ENCODE data around the gene PTPA.

PTPA gene

GRCh38 chr9:129080298-129080600 lies 31.0 kb upstream of the PTPA start:
- peak overlapping the region; percentile 51 for H3K4me3 ChIP-seq (ENCODE audit: low read depth, low read length)
- no peak for DNase-seq (ENCODE audit: low read depth)
- no peak for TF ChIP-seq MYC (IDR thresholded peaks at IDR 0.05; ENCODE audit: low read depth, low read length)
- no peak for TF ChIP-seq CTCF (IDR thresholded peaks at IDR 0.05; ENCODE audit: low read depth, low read length)
- TF ChIP-seq POLR2A (IDR thresholded peaks at IDR 0.05; ENCODE audit: extremely low read depth, insufficient read length): no peak
- no peak for TF ChIP-seq MAX (IDR thresholded peaks at IDR 0.05; ENCODE audit: low read depth, low read length)

- DNase-seq (ENCODE audit: low read depth): peak; percentile 99
- H3K4me3 ChIP-seq (ENCODE audit: low read depth, low read length): peak within 1 kb of the TSS; percentile 85
- TF ChIP-seq MAX (IDR thresholded peaks at IDR 0.05; ENCODE audit: low read depth, low read length) (peak; percentile 34; the same call in 1 of the 2 replicates), MYC (IDR thresholded peaks at IDR 0.05; ENCODE audit: low read depth, low read length) (no peak), CTCF (IDR thresholded peaks at IDR 0.05; ENCODE audit: low read depth, low read length) (no peak), POLR2A (IDR thresholded peaks at IDR 0.05; ENCODE audit: extremely low read depth, insufficient read length) (peak; percentile 87)
Measured at GRCh38 chr9:129080601-129081387, 30.4 kb upstream of the PTPA start, which contains the start of gene DOLPP1. Gene DOLPP1 (plus strand): TSS chr9:129081111. CDS start chr9:129081132, 21 bp downstream.

- DNase-seq (ENCODE audit: low read depth): no peak
- H3K4me3 ChIP-seq (ENCODE audit: low read depth, low read length): peak overlapping the region; percentile 85
- no peak for TF ChIP-seq MYC (IDR thresholded peaks at IDR 0.05; ENCODE audit: low read depth, low read length)
- no peak for TF ChIP-seq MAX (IDR thresholded peaks at IDR 0.05; ENCODE audit: low read depth, low read length)
- TF ChIP-seq POLR2A (IDR thresholded peaks at IDR 0.05; ENCODE audit: extremely low read depth, insufficient read length): no peak
- TF ChIP-seq CTCF (IDR thresholded peaks at IDR 0.05; ENCODE audit: low read depth, low read length): no peak
Measured at GRCh38 chr9:129081388-129081904, 29.8 kb upstream of the PTPA start.

DNA sequence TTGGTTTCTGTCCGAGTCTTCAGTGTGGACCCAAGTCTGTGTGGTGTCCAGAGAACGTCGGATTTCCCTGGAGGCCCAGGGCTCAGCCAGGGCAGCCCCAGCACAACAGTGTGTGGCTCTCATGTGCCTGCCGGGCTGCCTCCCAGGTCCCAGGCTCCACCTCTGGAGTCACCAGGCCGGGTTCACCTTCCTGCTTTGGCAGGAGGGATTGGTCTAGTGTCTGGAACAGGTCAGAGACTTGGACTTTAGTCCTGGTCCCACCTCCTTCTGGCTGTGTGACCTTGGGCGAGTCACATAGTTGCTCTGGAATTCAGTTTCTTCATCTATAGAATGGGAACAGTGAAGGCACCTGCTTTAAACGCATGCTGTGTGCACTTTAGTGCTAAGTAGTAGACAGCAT lies 27.1 kb upstream of the PTPA start:
- H3K4me3 ChIP-seq (ENCODE audit: low read depth, low read length): no peak overlapping the region
- TF ChIP-seq POLR2A (IDR thresholded peaks at IDR 0.05; ENCODE audit: extremely low read depth, insufficient read length) (no peak), MAX (IDR thresholded peaks at IDR 0.05; ENCODE audit: low read depth, low read length) (no peak), CTCF (IDR thresholded peaks at IDR 0.05; ENCODE audit: low read depth, low read length) (no peak), MYC (IDR thresholded peaks at IDR 0.05; ENCODE audit: low read depth, low read length) (no peak)
- no peak for DNase-seq (ENCODE audit: low read depth)

DNA sequence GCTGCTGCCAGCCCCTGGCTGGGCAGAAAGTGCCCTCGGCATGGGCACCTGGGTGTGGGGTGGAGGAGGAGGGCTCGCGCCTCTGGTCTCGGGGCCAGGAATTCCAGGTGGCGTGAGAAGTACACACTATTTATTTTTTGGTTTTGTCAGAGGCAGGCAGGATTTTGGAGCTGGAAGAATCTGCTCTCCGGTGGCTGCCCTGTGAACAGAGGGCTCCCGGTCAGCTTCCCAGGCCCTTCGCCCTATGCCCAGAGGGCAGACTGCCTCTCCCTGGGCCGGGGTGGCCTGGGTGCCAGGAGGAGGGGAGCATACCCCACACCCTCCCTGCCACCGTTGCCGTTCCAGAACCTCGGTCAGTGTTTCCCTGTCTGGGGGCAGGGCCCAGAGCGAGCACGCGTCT lies 22.0 kb upstream of the PTPA start:
- DNase-seq (ENCODE audit: low read depth): no peak
- TF ChIP-seq POLR2A (IDR thresholded peaks at IDR 0.05; ENCODE audit: extremely low read depth, insufficient read length) (no peak), MYC (IDR thresholded peaks at IDR 0.05; ENCODE audit: low read depth, low read length) (no peak), CTCF (IDR thresholded peaks at IDR 0.05; ENCODE audit: low read depth, low read length) (no peak), MAX (IDR thresholded peaks at IDR 0.05; ENCODE audit: low read depth, low read length) (no peak)

More for the DNA sequence above, 22.0 kb upstream of the PTPA start:
- H3K4me3 ChIP-seq (ENCODE audit: low read depth, low read length): no peak overlapping the region
